ENCODE measurements around the gene GLYATL3. TPM values are rescaled to one million over a fixed set of nuclear protein-coding genes. Genes with fewer than 3 reads are reported as not detected.
A peak's percentile ranks its signal among the peaks of the same experiment; 100 is the strongest.

GLYATL3 gene
- total RNA-seq, 1 donor from 2014 or later, result not detected

- peaks cover 20% of the 10 kb centered on the region for H3K4me1 ChIP-seq
- H3K9me3 ChIP-seq, result no peaks in the 10 kb centered on the region
- no peaks in the 10 kb centered on the region for H3K36me3 ChIP-seq
- H3K4me3 ChIP-seq, result peak overlapping the region; percentile 54
- DNase-seq (no peak), ATAC-seq (no peak)
- H3K27me3 ChIP-seq (ENCODE audit: low read depth), result peaks cover 15% of the 10 kb centered on the region
- intact Hi-C loops (cut with DNase I), result no loop called here
- TF ChIP-seq CTCF (IDR thresholded peaks at IDR 0.05), result no peak
- H3K27ac ChIP-seq, result no peak overlapping the region
Observed at GRCh38 chr6:49549691-49550491, 50.2 kb downstream of the GLYATL3 start.

DNA sequence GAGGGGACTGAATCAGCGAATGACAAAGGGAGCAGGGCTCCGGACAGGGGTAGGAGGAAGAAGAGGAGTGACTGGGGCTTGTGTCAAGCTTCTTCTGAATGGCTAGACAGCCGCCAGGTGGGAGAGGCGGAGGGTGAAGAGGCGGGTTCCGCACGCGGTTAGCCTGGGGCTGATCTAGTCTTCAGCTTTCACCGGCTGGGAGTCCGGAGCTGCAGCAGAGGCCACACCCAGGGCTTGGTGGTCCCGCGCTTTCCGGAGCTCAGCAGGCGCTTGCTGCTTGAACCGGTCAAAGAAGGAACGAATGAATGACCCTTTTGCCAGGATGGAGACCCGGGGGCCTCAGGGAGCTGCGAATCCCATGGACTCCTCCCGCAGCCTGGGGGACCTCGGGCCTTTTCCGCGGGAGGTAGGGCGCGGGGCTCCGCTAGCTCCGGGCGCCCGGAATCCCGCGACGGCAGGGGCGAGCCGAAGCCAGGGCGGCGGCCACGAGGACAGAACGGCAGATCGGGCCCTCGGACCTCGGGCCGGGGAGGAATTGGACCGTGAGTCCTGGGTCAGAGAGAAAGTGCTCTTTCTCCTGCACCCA, 50.9 kb downstream of the GLYATL3 start, which contains the start of gene C6orf141:
Gene C6orf141 (plus strand): TSS at position 177 of the 586 bp plus-strand sequence. CDS start 125 bp downstream, at position 302.
- intact Hi-C loops (cut with DNase I), result no loop called here
- DNase-seq, result peak; percentile 48
- ATAC-seq, result peak; percentile 76 to 80
- TF ChIP-seq CTCF (IDR thresholded peaks at IDR 0.05), result no peak
- Histone ChIP-seq H3K4me3 (peak within 1 kb of the TSS; percentile 54), H3K27ac (no peak within 1 kb of the TSS), H3K9me3 (no peaks in the 10 kb centered on the region), H3K27me3 (ENCODE audit: low read depth) (peaks cover 15% of the 10 kb centered on the region), H3K4me1 (peaks cover 20% of the 10 kb centered on the region), H3K36me3 (no peaks in the 10 kb centered on the region)

- DNase-seq, result no peak
- Histone ChIP-seq H3K27me3 (ENCODE audit: low read depth) (peaks cover 15% of the 10 kb centered on the region), H3K9me3 (no peaks in the 10 kb centered on the region), H3K27ac (no peak overlapping the region), H3K36me3 (no peaks in the 10 kb centered on the region), H3K4me3 (peak overlapping the region; percentile 54), H3K4me1 (peaks cover 20% of the 10 kb centered on the region)
- intact Hi-C loops (cut with DNase I), result no loop called here
- no peak for TF ChIP-seq CTCF (IDR thresholded peaks at IDR 0.05)
- peak; percentile 72 to 76 for ATAC-seq
Observed at GRCh38 chr6:49551078-49551865, 51.5 kb downstream of the GLYATL3 start.

DNA sequence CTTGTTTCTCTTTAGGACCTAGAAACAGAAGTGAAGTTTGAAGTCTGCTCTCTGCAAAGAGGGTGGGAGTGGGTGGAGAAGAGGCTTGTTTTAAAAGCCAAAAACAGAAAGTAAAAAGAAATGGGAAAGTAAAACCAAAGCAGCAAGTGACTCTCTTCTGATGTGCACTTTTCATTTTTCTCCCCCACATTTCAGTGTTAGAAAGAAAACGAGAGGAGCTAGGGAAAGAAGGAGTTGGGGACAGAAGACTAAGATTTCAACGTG, 52.1 kb downstream of the GLYATL3 start:
- TF ChIP-seq CTCF (IDR thresholded peaks at IDR 0.05), result no peak
- no peaks in the 10 kb centered on the region for H3K36me3 ChIP-seq
- DNase-seq, result no peak
- no peak overlapping the region for H3K27ac ChIP-seq
- H3K27me3 ChIP-seq (ENCODE audit: low read depth), result peaks cover 15% of the 10 kb centered on the region
- H3K4me1 ChIP-seq, result peaks cover 20% of the 10 kb centered on the region
- intact Hi-C loops (cut with DNase I), result no loop called here
- ATAC-seq, result no peak
- peak overlapping the region; percentile 54 for H3K4me3 ChIP-seq
- H3K9me3 ChIP-seq, result no peaks in the 10 kb centered on the region

DNA sequence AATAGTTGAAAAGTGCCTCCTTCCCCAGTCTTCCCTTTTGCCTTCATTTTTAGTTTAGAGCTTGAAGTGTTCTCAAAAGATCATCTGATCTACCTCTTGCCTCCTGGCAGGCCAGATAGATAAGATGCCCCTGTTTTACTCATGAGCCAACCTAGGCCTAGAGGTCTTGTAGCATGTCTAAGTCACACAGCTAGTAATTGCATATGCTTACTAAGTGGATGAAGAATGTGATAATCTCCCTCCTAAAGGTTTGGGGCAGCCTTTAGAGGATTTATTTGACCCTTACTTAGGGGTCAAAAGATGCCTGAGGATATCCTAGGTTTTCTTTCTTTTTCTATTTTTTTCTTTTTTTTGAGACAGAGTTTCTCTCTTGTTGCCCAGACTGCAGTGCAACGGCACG, 52.9 kb downstream of the GLYATL3 start:
- Histone ChIP-seq H3K4me1 (peaks cover 20% of the 10 kb centered on the region), H3K27me3 (ENCODE audit: low read depth) (peaks cover 15% of the 10 kb centered on the region), H3K9me3 (no peaks in the 10 kb centered on the region), H3K36me3 (no peaks in the 10 kb centered on the region), H3K27ac (no peak overlapping the region), H3K4me3 (no peak overlapping the region)
- no peak for TF ChIP-seq CTCF (IDR thresholded peaks at IDR 0.05)
- intact Hi-C loops (cut with DNase I), result no loop called here
- ATAC-seq (no peak), DNase-seq (no peak)

All from lower lobe of right lung (tissue), 2 donors.